GM19397 (cell line): ENCODE results near the gene CCDC78.

ENCODE experiments used
- ATAC-seq: cut with Tn5 transposase; IDR thresholded peaks from one replicate; pipeline ENCODE4 v1.9.1; 2021; ENCODE audit warnings: mild to moderate bottlenecking, moderate library complexity; ENCODE audit not compliant: unreplicated experiment

CCDC78 gene

GRCh38 chr16:740459-740763 lies 14.2 kb upstream of the CCDC78 start:
- ATAC-seq: peak; percentile 18

- no peak for ATAC-seq
Measured at GRCh38 chr16:739560-740458, 13.6 kb upstream of the CCDC78 start.

- ATAC-seq: no peak
Measured at GRCh38 chr16:736936-737481, 10.8 kb upstream of the CCDC78 start.

- ATAC-seq: no peak
Measured at GRCh38 chr16:735982-736453, 9.8 kb upstream of the CCDC78 start.

- no peak for ATAC-seq
Measured at GRCh38 chr16:734981-735881, 9.0 kb upstream of the CCDC78 start.

- no peak for ATAC-seq
Measured at GRCh38 chr16:734208-734980, 8.2 kb upstream of the CCDC78 start.

- no peak for ATAC-seq
Measured at GRCh38 chr16:733382-734207, 7.4 kb upstream of the CCDC78 start.

- no peak for ATAC-seq
Measured at GRCh38 chr16:732936-733335, 6.7 kb upstream of the CCDC78 start.

- ATAC-seq: no peak
Measured at GRCh38 chr16:732332-732731, 6.1 kb upstream of the CCDC78 start.

- no peak for ATAC-seq
Measured at GRCh38 chr16:730666-731509, 4.6 kb upstream of the CCDC78 start.

- no peak for ATAC-seq
Measured at GRCh38 chr16:729768-730665, 3.8 kb upstream of the CCDC78 start.

GRCh38 chr16:728890-729744 lies 2.9 kb upstream of the CCDC78 start:
- ATAC-seq: no peak

- no peak for ATAC-seq
Measured at GRCh38 chr16:728131-728889, 2.1 kb upstream of the CCDC78 start.

GRCh38 chr16:727291-727977 lies 1.2 kb upstream of the CCDC78 start:
- no peak for ATAC-seq

- ATAC-seq: no peak
Measured at GRCh38 chr16:726188-726437, 130 bp downstream of the CCDC78 start.
